GM21529 (cell line): ENCODE results near the gene LTBP1.

Experiments used
- ATAC-seq: cut with Tn5 transposase; IDR thresholded peaks from one replicate; pipeline ENCODE4 v1.9.1; 2021; ENCODE audit not compliant: unreplicated experiment

LTBP1 gene

GRCh38 chr2:33106115-33106514 is 159.4 kb downstream of the LTBP1 start:
- ATAC-seq, result no peak

- ATAC-seq, result no peak
Measured at GRCh38 chr2:33107690-33108482, 161.1 kb downstream of the LTBP1 start.

- ATAC-seq, result no peak
Measured at GRCh38 chr2:33108483-33109443, 162.0 kb downstream of the LTBP1 start.

GRCh38 chr2:33110461-33110860 is 163.7 kb downstream of the LTBP1 start:
- no peak for ATAC-seq

GRCh38 chr2:33111002-33111446 is 164.3 kb downstream of the LTBP1 start:
- ATAC-seq, result no peak

GRCh38 chr2:33115196-33115595 is 168.4 kb downstream of the LTBP1 start:
- no peak for ATAC-seq

- no peak for ATAC-seq
Measured at GRCh38 chr2:33115728-33116127, 169.0 kb downstream of the LTBP1 start.

- no peak for ATAC-seq
Measured at GRCh38 chr2:33116799-33117198, 170.0 kb downstream of the LTBP1 start.

- ATAC-seq, result no peak
Measured at GRCh38 chr2:33118651-33119050, 171.9 kb downstream of the LTBP1 start.

GRCh38 chr2:33121416-33121815 is 174.7 kb downstream of the LTBP1 start:
- ATAC-seq, result no peak

GRCh38 chr2:33121925-33122324 is 175.2 kb downstream of the LTBP1 start:
- ATAC-seq, result no peak

GRCh38 chr2:33122726-33123125 is 176.0 kb downstream of the LTBP1 start:
- no peak for ATAC-seq

GRCh38 chr2:33123216-33123615 is 176.5 kb downstream of the LTBP1 start:
- ATAC-seq, result no peak

GRCh38 chr2:33126552-33126951 is 179.8 kb downstream of the LTBP1 start:
- no peak for ATAC-seq

- ATAC-seq, result no peak
Measured at GRCh38 chr2:33126958-33127357, 180.2 kb downstream of the LTBP1 start.

- ATAC-seq, result no peak
Measured at GRCh38 chr2:33129263-33130053, 182.7 kb downstream of the LTBP1 start.

GRCh38 chr2:33130054-33130447 is 183.3 kb downstream of the LTBP1 start:
- no peak for ATAC-seq

GRCh38 chr2:33130544-33130943 is 183.8 kb downstream of the LTBP1 start:
- ATAC-seq, result no peak

GRCh38 chr2:33131111-33131510 is 184.4 kb downstream of the LTBP1 start:
- ATAC-seq, result no peak

GRCh38 chr2:33131749-33132148 is 185.0 kb downstream of the LTBP1 start:
- no peak for ATAC-seq

- no peak for ATAC-seq
Measured at GRCh38 chr2:33133454-33133952, 186.8 kb downstream of the LTBP1 start.
